SHP77 treated with DMSO at 0.1 percent for 48 hours (cell line): Measurements from ENCODE around the gene VAV2.
"Not testable (repeated sequence)": the region's sequence is repeated elsewhere in the genome, so short reads cannot be mapped to it uniquely, and the experiment has no call there.

Experiments
- DNase-seq: peaks from one replicate; lab custom pipeline; 2025; lab: John Stamatoyannopoulos, UW

The VAV2 gene

GRCh38 chr9:133996531-133997520, 4.7 kb upstream of the VAV2 start:
- no peak for DNase-seq

GRCh38 chr9:133995012-133995896, 3.1 kb upstream of the VAV2 start:
- DNase-seq, result no peak

- DNase-seq, result peak; percentile 38
Observed at GRCh38 chr9:133994353-133995011, 2.4 kb upstream of the VAV2 start.

DNA sequence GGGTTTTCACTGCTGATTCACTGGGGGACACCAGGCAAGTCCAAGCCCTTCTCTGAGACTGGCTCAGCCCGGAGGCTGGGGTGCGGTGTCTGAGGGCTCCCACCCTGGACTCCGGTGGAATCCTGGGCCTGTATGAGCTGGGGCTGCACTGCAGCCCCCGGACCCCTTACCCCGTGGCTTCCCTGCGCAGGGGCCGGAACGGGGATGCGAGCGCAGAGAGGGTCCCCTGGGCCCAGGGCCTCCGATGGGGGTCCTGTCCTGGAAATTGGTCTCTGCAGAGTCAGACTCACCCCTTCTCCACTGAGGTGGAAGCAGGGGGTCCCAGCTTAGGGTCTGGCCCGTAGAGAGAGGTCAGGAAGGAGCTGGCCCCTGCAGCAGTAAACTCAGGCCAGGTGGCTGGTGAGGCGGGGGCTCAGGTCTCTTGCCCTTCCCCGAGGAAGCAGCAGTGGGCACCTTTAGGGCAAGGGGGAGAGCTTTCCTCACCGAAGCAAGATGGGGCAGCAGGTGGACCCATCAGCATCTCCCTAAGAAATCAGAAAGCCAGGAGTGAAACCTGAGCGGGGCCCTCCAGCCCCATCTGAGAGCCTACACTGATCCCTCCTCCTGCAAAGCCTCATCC, 1.6 kb upstream of the VAV2 start:
- no peak for DNase-seq

GRCh38 chr9:133992780-133993634, 883 bp upstream of the VAV2 start:
- peak; percentile 62 for DNase-seq

DNA sequence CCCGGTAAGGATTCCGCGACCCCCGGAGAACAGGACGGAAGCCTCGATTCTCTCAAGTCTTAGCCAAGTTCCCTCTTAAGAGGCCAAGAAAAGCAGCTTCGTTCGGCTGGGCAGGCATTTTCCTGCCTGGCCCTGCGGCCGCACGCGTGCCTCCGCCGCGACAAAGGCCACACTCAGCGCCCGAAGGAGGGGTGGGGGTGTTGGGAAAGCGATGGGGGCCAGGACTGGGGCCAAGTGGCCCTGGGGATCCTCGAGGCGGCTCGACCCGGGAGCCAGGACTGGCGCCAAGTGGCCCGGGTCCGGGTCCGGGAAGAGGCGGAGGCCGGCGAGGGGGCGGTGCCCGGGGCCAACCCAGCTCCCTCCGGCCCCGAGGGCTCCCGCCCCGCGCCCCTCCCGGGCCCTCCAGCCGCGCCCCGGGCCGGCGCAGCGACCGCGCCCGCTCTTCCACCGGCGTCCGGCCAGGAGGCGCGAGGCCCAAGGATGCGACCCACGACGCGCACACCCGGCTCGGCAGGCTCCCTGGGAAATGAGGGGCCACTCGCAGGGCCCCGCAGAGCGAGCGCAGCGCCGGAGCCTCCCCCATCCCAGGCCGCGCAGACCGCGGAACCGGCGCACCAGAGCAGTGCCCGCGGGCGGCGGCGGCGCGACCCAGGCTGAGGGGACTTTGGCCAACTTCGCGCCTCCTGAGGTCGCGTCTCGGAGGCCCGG, 756 bp downstream of the VAV2 start:
- no peak for DNase-seq

- DNase-seq, result no peak
Observed at GRCh38 chr9:133990366-133991213, 1.5 kb downstream of the VAV2 start.

DNA sequence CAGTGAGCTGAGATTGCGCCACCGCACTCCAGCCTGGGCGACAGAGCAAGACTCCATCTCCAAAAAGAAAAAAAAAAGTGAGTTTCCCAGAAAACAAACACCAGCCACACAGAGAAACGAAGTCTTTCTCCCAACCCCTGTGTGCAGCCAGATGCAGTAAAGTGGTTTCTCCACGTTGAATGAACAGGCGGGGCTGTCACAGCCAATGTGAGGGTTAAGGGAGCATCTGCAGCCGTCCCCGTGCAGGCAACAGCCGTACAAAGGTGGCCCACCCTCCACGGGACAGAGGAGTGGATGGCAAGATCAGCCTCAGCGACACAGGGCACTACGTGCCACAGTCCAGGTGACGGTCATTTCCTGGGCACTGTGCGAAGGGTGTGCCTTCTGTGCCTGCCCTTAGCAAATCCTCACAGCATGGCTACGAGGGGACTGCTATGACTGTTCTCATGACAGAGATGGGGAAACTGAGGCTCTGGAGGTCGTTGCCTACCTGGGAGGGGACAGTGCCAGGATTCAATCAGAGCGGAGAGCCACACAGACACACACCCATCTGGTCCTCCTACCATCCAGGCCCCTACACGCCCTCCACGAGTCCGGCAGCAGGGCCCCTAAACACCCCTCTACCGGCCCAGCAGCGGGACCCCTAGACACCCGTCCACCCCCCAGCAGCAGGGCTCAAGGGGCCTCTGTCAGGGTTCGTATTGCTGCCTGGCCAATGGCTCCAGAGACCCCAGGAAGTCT, 2.3 kb downstream of the VAV2 start:
- no peak for DNase-seq

DNA sequence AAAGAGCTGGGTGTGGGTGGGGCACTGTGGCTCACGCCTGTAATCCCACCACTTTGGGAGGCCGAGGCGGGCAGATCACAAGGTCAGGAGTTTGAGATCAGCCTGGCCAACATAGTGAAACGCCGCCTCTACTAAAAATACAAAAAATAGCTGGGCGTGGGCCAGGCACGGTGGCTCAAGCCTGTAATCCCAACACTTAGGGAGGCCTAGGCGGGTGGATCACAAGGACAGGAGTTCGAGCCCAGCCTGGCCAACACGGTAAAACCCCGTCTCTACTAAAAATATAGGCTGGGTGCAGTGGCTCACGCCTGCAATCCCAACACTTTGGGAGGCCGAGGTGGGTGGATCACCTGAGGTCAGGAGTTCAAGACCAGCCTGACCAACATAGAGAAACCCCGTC, 3.4 kb downstream of the VAV2 start:
- DNase-seq, result not testable (repeated sequence)

- DNase-seq, result no peak
Observed at GRCh38 chr9:133987946-133988665, 4.0 kb downstream of the VAV2 start.

DNA sequence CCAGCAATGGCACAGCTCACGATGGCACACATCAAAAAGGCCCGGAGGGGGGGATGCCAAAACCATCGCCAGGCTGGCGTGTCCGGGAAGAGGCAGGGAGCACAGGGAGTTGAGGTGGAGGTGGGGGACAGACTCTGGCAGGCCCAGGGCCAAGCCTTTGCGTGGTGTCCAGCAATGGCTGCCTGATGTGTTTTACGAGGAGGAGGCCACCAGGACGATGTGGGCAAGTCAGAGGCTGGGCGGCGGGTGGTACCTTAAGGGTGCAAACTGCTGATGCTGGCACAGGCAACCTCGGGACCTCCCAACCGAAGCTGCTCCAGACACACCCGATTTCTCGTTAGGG, 4.7 kb downstream of the VAV2 start:
- DNase-seq, result no peak

- no peak for DNase-seq
Observed at GRCh38 chr9:133986774-133987445, 5.2 kb downstream of the VAV2 start.

GRCh38 chr9:133986061-133986460, 6.1 kb downstream of the VAV2 start:
- no peak for DNase-seq

- DNase-seq, result no peak
Observed at GRCh38 chr9:133982971-133983720, 9.0 kb downstream of the VAV2 start.

DNA sequence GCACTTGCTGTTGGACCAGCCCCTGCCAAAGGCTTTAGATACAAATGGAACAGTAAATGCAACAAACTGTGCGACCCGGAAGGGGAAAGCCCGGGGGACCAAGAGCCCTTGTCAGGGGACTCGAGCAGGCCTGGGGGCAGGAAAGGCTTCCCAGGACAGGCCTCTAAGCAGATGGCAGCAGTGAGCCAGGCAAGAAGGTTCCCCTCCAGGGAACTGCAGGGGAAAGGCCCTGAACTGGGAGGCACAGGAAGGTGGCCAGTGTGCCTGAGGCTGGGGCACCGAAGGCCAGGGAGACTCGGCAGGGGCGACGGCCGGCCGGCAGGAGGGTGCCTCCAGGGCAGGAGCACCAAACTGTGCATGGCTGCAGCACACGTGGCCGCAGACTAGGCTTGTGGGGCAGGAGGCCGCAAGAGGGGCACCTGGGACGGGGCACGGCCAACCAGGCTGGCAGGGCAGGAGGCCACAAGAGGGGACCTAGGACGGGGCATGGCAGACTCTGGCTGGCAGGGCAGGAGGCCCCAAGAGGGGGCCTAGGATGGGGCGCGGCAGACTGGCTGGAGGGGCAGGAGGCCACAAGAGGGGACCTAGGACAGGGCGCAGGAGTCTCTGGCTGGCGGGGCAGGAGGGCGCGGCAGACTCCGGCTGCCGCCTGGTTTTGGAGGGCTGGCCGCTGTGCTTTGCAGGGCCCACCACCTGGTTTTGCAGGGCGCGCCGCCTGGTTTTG, 10.0 kb downstream of the VAV2 start:
- no peak for DNase-seq

- DNase-seq, result no peak
Observed at GRCh38 chr9:133981589-133981957, 10.6 kb downstream of the VAV2 start.
